PC-9 (cell line): Measurements from ENCODE around the gene PGA4.

Experiments
- EZH2 ChIP-seq: fragments of 200-600 bp; sonication (generic); IDR thresholded peaks from 2 replicates; pipeline ENCODE4 v1.8.0; 2017; ENCODE audit warnings: antibody characterized with exemption, low read depth
- TF ChIP-seq, protein P1 (sequence below): fragments of 200-600 bp; sonication (generic); conservative IDR thresholded peaks from 2 replicates; pipeline ENCODE4 v1.6.1; 2017; ENCODE audit warnings: mixed run types, antibody characterized with exemption, mild to moderate bottlenecking, moderate library complexity

DNA sequence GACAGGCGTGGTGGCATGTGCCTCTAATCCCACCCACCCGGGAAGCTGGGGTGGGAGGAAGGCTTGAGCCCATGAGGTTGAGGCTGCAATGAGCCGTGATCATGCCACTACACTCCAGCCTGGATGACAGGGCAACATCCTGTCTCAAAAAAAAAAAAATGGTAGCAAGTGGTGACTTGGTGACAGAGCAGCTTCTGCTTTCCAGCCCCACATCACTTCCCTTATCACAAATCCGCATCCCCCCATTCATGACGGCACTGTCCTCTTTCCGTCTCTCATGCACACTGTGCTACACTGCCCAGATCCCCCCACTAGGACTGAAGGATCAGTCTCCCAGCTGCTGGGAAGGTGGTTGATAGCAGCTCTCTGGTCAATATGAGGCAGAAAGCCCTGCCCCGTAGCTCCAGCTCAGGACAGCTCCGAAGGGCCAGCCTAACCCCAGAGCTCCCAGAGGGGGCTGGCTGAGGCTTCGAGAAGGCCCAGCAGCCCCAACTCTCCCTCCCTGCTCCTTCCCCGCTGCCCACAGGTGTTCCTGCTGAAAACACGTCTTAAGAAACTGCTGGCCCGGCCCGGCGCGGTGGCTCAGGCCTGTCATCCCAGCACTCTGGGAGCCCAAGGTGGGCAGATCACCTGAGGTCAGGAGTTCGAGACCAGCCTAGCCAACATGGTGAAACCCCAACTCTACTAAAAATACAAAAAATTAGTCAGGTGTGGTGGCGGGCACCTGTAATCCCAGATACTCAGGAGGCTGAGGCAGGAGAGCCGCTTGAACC is 34.7 kb downstream of the PGA4 start:
- no peak for TF ChIP-seq EZH2
- TF ChIP-seq, protein P1, sequence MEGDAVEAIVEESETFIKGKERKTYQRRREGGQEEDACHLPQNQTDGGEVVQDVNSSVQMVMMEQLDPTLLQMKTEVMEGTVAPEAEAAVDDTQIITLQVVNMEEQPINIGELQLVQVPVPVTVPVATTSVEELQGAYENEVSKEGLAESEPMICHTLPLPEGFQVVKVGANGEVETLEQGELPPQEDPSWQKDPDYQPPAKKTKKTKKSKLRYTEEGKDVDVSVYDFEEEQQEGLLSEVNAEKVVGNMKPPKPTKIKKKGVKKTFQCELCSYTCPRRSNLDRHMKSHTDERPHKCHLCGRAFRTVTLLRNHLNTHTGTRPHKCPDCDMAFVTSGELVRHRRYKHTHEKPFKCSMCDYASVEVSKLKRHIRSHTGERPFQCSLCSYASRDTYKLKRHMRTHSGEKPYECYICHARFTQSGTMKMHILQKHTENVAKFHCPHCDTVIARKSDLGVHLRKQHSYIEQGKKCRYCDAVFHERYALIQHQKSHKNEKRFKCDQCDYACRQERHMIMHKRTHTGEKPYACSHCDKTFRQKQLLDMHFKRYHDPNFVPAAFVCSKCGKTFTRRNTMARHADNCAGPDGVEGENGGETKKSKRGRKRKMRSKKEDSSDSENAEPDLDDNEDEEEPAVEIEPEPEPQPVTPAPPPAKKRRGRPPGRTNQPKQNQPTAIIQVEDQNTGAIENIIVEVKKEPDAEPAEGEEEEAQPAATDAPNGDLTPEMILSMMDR: no peak
